ENCODE measurements around the gene CD74. TPM values are rescaled to one million over a fixed set of nuclear protein-coding genes. Genes with fewer than 3 reads are reported as not detected.

Gene CD74
- total RNA-seq, 1 experiment from 2014 or later: 19.5 TPM

DNA sequence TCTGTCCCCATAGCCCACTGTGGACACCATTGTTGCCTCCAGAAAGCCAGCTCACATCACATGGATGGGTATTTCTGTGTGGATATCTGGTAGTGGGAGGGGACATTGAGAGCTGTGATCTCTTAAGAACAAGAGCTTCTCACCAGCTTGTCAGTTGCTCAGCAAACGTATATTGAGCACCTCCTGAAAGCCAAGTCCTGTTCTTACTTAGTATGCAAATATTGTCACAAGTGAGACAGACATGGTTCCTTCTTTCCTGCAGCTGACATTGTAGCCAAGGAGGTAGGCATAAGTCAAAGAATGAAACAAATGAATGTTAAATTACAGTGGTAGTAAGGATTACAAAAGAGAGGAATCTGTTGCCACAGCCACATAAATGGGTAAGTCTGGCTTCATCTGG, 51.4 kb downstream of the CD74 start:
- peaks cover 36 to 75% (median 65%) of the 10 kb centered on the region in 3 experiments; a peak in 6 of 7 replicates for H3K36me3 Mint-ChIP-seq (ENCODE audit: insufficient read depth in 1 of 3, low read depth in 3 of 3)
- H3K4me3 Mint-ChIP-seq: no peak overlapping the region
- Histone ChIP-seq H2BK15ac (ENCODE audit: low read depth, low read length) (no peak overlapping the region), H2BK12ac (ENCODE audit: insufficient read length, low read depth, low read length) (no peak overlapping the region), H2AK5ac (ENCODE audit: insufficient read length, low read length) (no peak overlapping the region), H3K4me1 (ENCODE audit: insufficient read depth, low read length) (no peaks in the 10 kb centered on the region), H3K23me2 (ENCODE audit: insufficient read length, low read depth, low read length, poor library complexity, severe bottlenecking) (peaks cover 4% of the 10 kb centered on the region), H3K14ac (ENCODE audit: insufficient read depth, low read length) (no peak overlapping the region), H2BK20ac (ENCODE audit: low read depth, low read length, poor library complexity, severe bottlenecking) (no peak overlapping the region), H3K27me3 (ENCODE audit: insufficient read depth, low read length) (no peaks in the 10 kb centered on the region), H3K79me2 (ENCODE audit: insufficient read depth, low read length) (peaks cover 21% of the 10 kb centered on the region; the same call in 1 of the 2 replicates), H3K79me1 (ENCODE audit: insufficient read depth, low read depth, low read length, poor library complexity, severe bottlenecking) (peaks cover 11% of the 10 kb centered on the region), H4K20me1 (ENCODE audit: control insufficient read depth, insufficient read depth, insufficient read length) (peaks cover 5% of the 10 kb centered on the region), H4K8ac (replicated peaks; ENCODE audit: insufficient read length, low read depth, low read length) (no peak overlapping the region), H4K5ac (ENCODE audit: insufficient read length, low read depth, low read length) (no peak overlapping the region), H3K4ac (ENCODE audit: low read depth, low read length) (no peak overlapping the region), H2BK120ac (ENCODE audit: low read depth, low read length, poor library complexity, severe bottlenecking) (no peak overlapping the region), H3K27ac (ENCODE audit: insufficient read length, low read depth, low read length) (no peak overlapping the region), H3T11ph (ENCODE audit: low read length) (no peak overlapping the region), H3K9ac (ENCODE audit: extremely low read depth, insufficient read length, low read length) (no peak overlapping the region), H3K4me2 (ENCODE audit: insufficient read depth, insufficient read length, low read length) (no peak overlapping the region), H4K91ac (ENCODE audit: insufficient read length, low read depth, low read length) (no peak overlapping the region), H2BK5ac (ENCODE audit: insufficient read length, low read length) (no peak overlapping the region), H3K9me3 (ENCODE audit: control insufficient read depth, low read depth, low read length) (no peaks in the 10 kb centered on the region), H3K56ac (ENCODE audit: insufficient read length, low read depth, low read length) (no peak overlapping the region), H3K23ac (ENCODE audit: insufficient read length, low read depth, low read length) (no peak overlapping the region), H3K18ac (ENCODE audit: insufficient read length, low read depth, low read length) (no peak overlapping the region), H2AFZ (ENCODE audit: low read length) (no peak overlapping the region)
- H3K27me3 Mint-ChIP-seq (ENCODE audit: low read depth): peaks cover 1% of the 10 kb centered on the region; the same call in 1 of the 2 replicates
- peaks cover 11 to 14% of the 10 kb centered on the region in 2 experiments for H3K4me1 Mint-ChIP-seq
- H3K27ac Mint-ChIP-seq: no peak overlapping the region
- TF ChIP-seq, protein P1, sequence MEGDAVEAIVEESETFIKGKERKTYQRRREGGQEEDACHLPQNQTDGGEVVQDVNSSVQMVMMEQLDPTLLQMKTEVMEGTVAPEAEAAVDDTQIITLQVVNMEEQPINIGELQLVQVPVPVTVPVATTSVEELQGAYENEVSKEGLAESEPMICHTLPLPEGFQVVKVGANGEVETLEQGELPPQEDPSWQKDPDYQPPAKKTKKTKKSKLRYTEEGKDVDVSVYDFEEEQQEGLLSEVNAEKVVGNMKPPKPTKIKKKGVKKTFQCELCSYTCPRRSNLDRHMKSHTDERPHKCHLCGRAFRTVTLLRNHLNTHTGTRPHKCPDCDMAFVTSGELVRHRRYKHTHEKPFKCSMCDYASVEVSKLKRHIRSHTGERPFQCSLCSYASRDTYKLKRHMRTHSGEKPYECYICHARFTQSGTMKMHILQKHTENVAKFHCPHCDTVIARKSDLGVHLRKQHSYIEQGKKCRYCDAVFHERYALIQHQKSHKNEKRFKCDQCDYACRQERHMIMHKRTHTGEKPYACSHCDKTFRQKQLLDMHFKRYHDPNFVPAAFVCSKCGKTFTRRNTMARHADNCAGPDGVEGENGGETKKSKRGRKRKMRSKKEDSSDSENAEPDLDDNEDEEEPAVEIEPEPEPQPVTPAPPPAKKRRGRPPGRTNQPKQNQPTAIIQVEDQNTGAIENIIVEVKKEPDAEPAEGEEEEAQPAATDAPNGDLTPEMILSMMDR (conservative IDR thresholded peaks at IDR 0.05): no peak
- no peaks in the 10 kb centered on the region for H3K9me3 Mint-ChIP-seq
- no CpG with 5 or more reads among the region's 1 CpG for WGBS (ENCODE audit: extremely low coverage, insufficient read length, low lambda C conversion rate)
- no peak for DNase-seq
